ENCODE results near the gene NUFIP1.
A peak's percentile ranks its signal among the peaks of the same experiment; 100 is the strongest.

NUFIP1 gene

DNA sequence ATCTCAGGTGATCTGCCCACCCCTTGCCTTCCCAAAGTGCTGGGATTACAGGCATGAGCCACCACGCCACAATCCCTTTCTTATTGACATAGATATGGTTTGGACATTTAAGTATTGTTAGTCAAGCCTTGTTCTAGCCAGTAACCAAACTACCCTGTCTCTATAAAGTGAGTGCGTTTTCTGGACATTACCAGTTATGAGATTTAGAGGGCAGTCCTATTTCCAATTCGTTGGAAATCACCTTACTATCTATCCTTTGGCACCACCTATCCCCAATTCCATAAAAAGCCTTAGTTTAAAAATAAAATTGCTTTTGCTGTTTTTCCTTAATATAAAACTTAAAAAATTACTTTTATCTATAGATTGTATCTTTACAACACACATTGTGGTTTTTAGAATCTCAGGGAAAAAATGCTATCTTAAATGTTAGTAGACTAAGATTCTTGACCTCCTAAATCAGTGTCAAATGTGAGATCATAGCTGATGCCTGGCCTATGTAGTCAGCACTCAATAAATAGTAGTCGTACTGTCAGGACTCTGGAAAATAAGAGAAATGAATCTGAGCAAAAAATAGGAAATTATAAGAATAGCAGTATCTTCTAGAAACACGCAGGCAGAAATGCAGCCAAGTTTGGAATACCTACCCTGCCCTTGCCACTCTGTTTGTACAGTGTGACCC, 57.0 kb downstream of the NUFIP1 start:
- Histone ChIP-seq H3K4me1 (peaks cover 0 to 77% (median 11%) of the 10 kb centered on the region in 10 experiments; a peak in 10 of 20 replicates), H3K27me3 (no peaks in the 10 kb centered on the region), H4K20me1 (no peaks in the 10 kb centered on the region), H3K4me2 (peak overlapping the region in 4 of 11 experiments; percentile 50 to 83 (median 70); a peak in 8 of 22 replicates), H3K36me3 (no peaks in the 10 kb centered on the region), H3K4me3 (no peak overlapping the region), H3K27ac (peak overlapping the region in 4 of 11 experiments; percentile 52 to 88 (median 74); a peak in 8 of 22 replicates), H3K9me3 (replicated peaks in 1 of 11) (no peaks in the 10 kb centered on the region), H3K9ac (peak overlapping the region in 3 of 11 experiments; percentile 18 to 71 (median 54); a peak in 4 of 22 replicates)
- no peak for TF ChIP-seq Cebpa-rat (IDR thresholded peaks at IDR 0.05)

DNA sequence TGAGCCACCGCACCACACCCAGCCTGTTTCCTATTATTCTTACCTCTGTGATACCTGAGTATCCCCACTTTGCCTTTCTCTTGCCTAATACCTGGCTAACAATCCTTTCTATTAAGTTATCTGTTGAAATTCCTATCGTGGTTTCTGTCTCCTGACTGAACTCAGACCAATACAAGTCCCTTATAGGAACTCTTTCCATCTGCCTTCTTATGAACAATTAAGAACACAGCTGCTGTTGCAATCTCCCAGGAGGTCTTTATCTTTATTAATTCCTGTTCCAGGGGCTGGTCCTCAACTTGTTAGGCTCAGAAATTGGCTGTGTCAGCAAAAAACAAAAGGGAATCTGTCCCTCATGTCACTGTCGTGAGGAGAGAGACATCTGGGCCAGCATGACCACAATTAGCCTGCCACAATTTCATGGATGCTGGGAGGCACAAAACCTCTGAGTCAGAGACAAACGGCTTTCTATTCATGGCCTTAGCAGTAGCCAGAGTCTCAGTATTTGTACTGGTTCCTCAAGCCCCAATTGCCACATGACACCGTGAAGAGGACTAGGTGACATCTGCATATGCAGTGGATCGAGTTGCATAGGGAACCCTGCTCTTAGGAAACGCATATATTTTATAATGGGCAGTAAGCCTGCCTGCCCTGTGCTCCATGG, 58.2 kb downstream of the NUFIP1 start:
- no peaks in the 10 kb centered on the region for H4K20me1 ChIP-seq
- H3K9me3 ChIP-seq (replicated peaks in 1 of 11): no peaks in the 10 kb centered on the region
- peaks cover 0 to 76% (median 11%) of the 10 kb centered on the region in 10 experiments; a peak in 10 of 20 replicates for H3K4me1 ChIP-seq
- peak overlapping the region in 2 of 11 experiments; percentile 54 to 71; a peak in 3 of 22 replicates for H3K9ac ChIP-seq
- no peak overlapping the region for H3K4me3 ChIP-seq
- no peaks in the 10 kb centered on the region for H3K36me3 ChIP-seq
- H3K27me3 ChIP-seq: no peaks in the 10 kb centered on the region
- H3K27ac ChIP-seq: peak overlapping the region in 3 of 11 experiments; percentile 48 to 88 (median 77); a peak in 6 of 22 replicates
- TF ChIP-seq Cebpa-rat (IDR thresholded peaks at IDR 0.05): no peak
- peak overlapping the region in 4 of 11 experiments; percentile 11 to 83 (median 70); a peak in 7 of 22 replicates for H3K4me2 ChIP-seq

DNA sequence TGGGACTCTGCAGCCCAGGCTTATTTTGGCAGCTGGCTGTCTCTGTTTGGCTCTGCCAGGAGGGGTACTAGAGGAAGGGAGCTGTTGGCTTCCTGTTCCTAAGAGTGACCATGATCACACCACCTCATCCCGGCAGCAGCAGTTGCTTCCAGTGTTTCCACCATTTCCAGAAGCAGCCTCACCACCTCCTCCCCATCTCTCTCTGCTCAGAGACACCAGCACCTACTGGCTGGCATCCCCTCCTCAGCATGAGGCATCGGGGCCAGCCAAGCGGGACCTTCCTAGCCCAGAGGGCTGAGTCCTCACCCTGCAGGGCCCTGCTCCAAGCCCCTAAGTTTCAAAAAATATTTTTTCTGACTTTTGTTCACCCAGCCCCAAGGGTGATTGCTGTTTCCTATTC, 59.0 kb downstream of the NUFIP1 start:
- no peaks in the 10 kb centered on the region for H4K20me1 ChIP-seq
- no peaks in the 10 kb centered on the region for H3K9me3 ChIP-seq (replicated peaks in 1 of 11)
- H3K4me1 ChIP-seq: peaks cover 0 to 68% (median 11%) of the 10 kb centered on the region in 10 experiments; a peak in 10 of 20 replicates
- H3K27ac ChIP-seq: peak overlapping the region in 3 of 11 experiments; percentile 48 to 88 (median 77); a peak in 3 of 22 replicates
- H3K9ac ChIP-seq: peak overlapping the region in 1 of 11 experiments; percentile 52; a peak in 2 of 22 replicates
- no peaks in the 10 kb centered on the region for H3K27me3 ChIP-seq
- H3K4me3 ChIP-seq: no peak overlapping the region
- peak overlapping the region in 3 of 11 experiments; percentile 70 to 83 (median 70); a peak in 5 of 22 replicates for H3K4me2 ChIP-seq
- TF ChIP-seq Cebpa-rat (IDR thresholded peaks at IDR 0.05): no peak
- H3K36me3 ChIP-seq: no peaks in the 10 kb centered on the region

DNA sequence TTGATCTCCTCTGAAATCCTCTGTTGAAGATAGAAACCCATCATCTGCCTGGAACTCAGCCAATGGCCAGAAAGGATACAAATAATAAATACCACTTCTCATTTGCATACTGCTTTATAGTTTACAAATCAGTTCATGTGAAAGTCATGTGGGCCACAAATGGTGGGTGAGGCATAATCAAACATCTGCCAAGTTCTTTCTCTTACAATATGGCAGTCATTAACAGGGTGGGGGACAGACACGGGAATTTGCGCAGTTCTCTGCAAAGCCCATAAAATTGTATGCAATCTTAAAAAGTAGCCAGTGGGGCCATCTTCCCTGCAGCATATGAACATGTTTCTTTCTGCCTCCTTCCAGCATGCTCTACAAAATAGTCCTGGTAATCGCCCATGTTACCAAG, 59.6 kb downstream of the NUFIP1 start:
- Histone ChIP-seq H3K4me3 (no peak overlapping the region), H3K4me1 (peaks cover 0 to 62% (median 7%) of the 10 kb centered on the region in 10 experiments; a peak in 10 of 20 replicates), H4K20me1 (no peaks in the 10 kb centered on the region), H3K27me3 (no peaks in the 10 kb centered on the region), H3K36me3 (no peaks in the 10 kb centered on the region), H3K4me2 (peak overlapping the region in 2 of 11 experiments; percentile 70 to 83; a peak in 4 of 22 replicates), H3K9ac (no peak overlapping the region), H3K27ac (peak overlapping the region in 1 of 11 experiments; percentile 88; a peak in 1 of 22 replicates), H3K9me3 (replicated peaks in 1 of 11) (no peaks in the 10 kb centered on the region)
- TF ChIP-seq Cebpa-rat (IDR thresholded peaks at IDR 0.05): no peak

DNA sequence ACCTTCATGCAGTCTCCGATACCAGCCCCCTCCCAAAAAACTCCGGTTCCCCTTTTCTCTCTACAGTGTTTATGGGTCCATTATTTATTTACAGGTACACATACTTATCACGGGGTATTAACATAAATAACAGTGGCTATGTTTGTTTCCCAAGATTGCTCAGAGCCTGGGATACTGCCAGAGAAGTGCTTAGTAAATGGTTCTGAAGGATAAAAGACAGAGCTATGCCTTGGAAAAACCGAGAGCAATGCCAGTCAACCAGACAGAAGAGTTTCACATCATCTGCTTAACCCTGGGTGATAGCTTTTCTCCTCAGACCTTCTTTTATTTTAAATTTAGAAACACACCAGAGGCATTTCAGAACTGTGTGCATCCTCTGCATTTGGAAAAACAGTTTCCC, 61.3 kb downstream of the NUFIP1 start:
- Histone ChIP-seq H4K20me1 (no peaks in the 10 kb centered on the region), H3K4me3 (no peak overlapping the region), H3K9ac (no peak overlapping the region), H3K36me3 (no peaks in the 10 kb centered on the region), H3K27me3 (no peaks in the 10 kb centered on the region), H3K27ac (no peak overlapping the region), H3K4me2 (no peak overlapping the region), H3K4me1 (peaks cover 0 to 45% (median 1%) of the 10 kb centered on the region in 10 experiments; a peak in 10 of 20 replicates), H3K9me3 (replicated peaks in 1 of 11) (no peaks in the 10 kb centered on the region)
- no peak for TF ChIP-seq Cebpa-rat (IDR thresholded peaks at IDR 0.05)

DNA sequence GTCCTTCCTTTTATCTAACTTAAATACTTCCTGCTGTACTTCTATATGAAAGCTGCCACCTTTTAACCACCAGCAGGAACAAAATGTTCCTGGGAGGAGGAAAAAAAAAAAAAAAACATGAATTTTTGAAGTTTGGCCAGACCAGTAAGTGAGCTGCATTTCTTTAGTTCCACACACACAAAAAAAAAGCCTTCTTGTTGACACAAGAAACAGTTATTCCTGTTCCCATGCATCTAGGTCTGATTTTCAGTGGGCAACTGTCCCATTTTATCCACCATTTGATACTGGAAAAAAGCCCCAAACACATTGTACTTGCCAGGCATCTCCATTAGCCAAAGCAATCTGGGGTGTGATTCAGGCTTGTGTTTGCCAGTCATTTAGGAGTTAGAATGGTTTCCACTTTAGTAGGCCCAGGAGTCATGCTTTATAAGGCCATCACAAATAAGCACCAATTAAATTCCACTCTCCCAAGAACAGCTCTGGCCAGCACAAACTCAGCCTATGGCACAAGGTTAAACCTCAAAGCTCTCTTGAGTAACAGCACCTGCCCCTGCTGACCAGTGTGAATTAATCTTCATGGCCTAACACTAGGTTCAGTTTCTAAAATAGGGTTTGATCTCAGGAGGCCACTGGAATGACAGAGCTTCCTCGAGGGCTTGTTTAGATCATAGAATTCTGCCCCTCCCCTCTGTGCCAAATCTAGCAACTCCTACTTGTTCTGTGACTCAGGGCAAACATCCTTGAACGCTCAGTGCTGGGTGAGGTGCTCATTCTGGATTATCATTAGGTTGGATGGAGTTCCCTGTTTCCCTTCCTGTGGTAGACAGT, 67.1 kb downstream of the NUFIP1 start:
- no peak overlapping the region for H3K4me3 ChIP-seq
- peak overlapping the region in 3 of 11 experiments; percentile 36 to 40 (median 40); a peak in 5 of 22 replicates for H3K4me2 ChIP-seq
- H3K9ac ChIP-seq: 0 out of 22 replicates have a peak overlapping the region, but pooled peaks of 1 of the 11 experiments have one; percentile 25
- H3K27me3 ChIP-seq: no peaks in the 10 kb centered on the region
- no peak for TF ChIP-seq Cebpa-rat (IDR thresholded peaks at IDR 0.05)
- H4K20me1 ChIP-seq: no peaks in the 10 kb centered on the region
- H3K27ac ChIP-seq: peak overlapping the region in 2 of 11 experiments; percentile 8 to 45; a peak in 3 of 22 replicates
- no peaks in the 10 kb centered on the region for H3K36me3 ChIP-seq
- H3K4me1 ChIP-seq: peaks cover 7 to 37% (median 12%) of the 10 kb centered on the region in 10 experiments; a peak in 19 of 20 replicates
- H3K9me3 ChIP-seq (replicated peaks in 1 of 11): no peaks in the 10 kb centered on the region

DNA sequence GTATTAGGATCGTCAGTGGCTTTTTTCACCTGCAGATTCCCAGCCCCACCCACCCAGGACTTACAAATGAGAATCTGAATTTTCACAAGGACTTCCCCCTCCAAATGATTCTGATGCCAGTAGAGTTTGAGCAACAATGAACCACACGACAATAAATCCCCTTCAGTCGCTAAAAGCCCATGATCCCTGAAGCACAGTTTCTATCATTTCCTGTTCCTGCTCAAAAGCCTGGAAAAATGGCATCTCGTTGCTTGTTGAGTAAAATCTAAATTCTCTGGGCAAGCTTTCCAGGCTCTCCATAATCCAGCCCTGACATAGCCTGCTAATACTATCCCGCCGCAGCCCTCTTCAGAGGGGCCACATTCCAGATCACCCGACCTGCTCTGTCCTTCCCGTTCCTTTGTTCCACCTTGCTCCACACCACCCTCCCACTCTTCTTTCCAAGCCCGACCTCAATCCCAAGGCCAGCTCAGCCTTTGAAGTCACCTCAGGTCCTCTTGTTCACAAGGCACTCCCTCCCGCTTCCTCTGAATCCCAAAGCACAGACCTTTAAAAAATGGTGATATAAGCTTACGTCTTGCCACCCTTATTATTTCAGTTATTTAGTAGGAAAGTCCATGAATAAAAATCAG, 67.9 kb downstream of the NUFIP1 start:
- Histone ChIP-seq H4K20me1 (no peaks in the 10 kb centered on the region), H3K9me3 (replicated peaks in 1 of 11) (no peaks in the 10 kb centered on the region), H3K4me3 (no peak overlapping the region), H3K4me2 (peak overlapping the region in 2 of 11 experiments; percentile 40; a peak in 3 of 22 replicates), H3K27me3 (no peaks in the 10 kb centered on the region), H3K27ac (peak overlapping the region in 1 of 11 experiments; percentile 45; a peak in 2 of 22 replicates), H3K36me3 (no peaks in the 10 kb centered on the region), H3K9ac (no peak overlapping the region), H3K4me1 (peaks cover 7 to 41% (median 18%) of the 10 kb centered on the region in 10 experiments; a peak in 19 of 20 replicates)
- no peak for TF ChIP-seq Cebpa-rat (IDR thresholded peaks at IDR 0.05)

DNA sequence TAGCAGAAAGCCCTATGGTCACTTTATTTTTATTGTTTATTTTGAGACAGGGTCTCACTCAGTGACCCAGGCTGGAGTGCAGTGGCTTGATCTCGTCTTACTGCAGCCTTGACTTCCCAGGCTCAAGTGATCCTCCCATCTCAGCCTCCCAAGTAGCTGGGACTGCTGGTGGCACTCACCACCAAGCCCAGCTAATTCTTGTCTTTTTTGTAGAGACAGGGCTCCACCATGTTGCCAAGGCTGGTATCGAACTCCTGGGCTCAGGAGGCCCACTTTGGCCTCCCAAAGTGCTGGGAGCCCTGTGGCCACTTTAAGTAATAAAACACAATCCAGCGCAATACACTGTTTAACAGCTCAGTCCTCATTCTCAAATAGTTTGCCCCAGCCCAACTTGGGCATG, 69.3 kb downstream of the NUFIP1 start:
- no peaks in the 10 kb centered on the region for H3K9me3 ChIP-seq (replicated peaks in 1 of 11)
- H4K20me1 ChIP-seq: no peaks in the 10 kb centered on the region
- TF ChIP-seq Cebpa-rat (IDR thresholded peaks at IDR 0.05): no peak
- 0 out of 22 replicates have a peak overlapping the region, but pooled peaks of 1 of the 11 experiments have one; percentile 80 for H3K4me2 ChIP-seq
- no peaks in the 10 kb centered on the region for H3K27me3 ChIP-seq
- no peak overlapping the region for H3K4me3 ChIP-seq
- H3K36me3 ChIP-seq: no peaks in the 10 kb centered on the region
- no peak overlapping the region for H3K9ac ChIP-seq
- peaks cover 7 to 41% (median 18%) of the 10 kb centered on the region in 10 experiments; a peak in 19 of 20 replicates for H3K4me1 ChIP-seq
- H3K27ac ChIP-seq: no peak overlapping the region
